ENCODE data around the gene GPR146. TPM values are rescaled to one million over a fixed set of nuclear protein-coding genes. Genes with fewer than 3 reads are reported as not detected.
"Not testable (repeated sequence)": the region's sequence is repeated elsewhere in the genome, so short reads cannot be mapped to it uniquely, and the experiment has no call there.

GPR146 gene
- polyA plus RNA-seq, 1 donor = 4.0 TPM

- no peaks in the 10 kb centered on the region for H3K36me3 ChIP-seq (ENCODE audit: control insufficient read depth, insufficient read depth, low read length)
- 100% methylated on average over 6 of the region's 20 CpGs for WGBS (ENCODE audit: insufficient coverage, low lambda C conversion rate)
- DNase-seq = no peak
- no peak overlapping the region for H3K27ac ChIP-seq (ENCODE audit: low read length)
- H3K4me3 ChIP-seq (ENCODE audit: low read length) = no peak overlapping the region
- H3K27me3 ChIP-seq (ENCODE audit: control insufficient read depth, insufficient read depth, low read length) = no peaks in the 10 kb centered on the region
- peaks cover 14% of the 10 kb centered on the region for H3K9me3 ChIP-seq (ENCODE audit: control insufficient read depth, low read depth, low read length)
- H3K4me1 ChIP-seq (ENCODE audit: control insufficient read depth, insufficient read depth, low read length) = peaks cover 10% of the 10 kb centered on the region
Observed at GRCh38 chr7:1033546-1034145, 10.7 kb upstream of the GPR146 start.

DNA sequence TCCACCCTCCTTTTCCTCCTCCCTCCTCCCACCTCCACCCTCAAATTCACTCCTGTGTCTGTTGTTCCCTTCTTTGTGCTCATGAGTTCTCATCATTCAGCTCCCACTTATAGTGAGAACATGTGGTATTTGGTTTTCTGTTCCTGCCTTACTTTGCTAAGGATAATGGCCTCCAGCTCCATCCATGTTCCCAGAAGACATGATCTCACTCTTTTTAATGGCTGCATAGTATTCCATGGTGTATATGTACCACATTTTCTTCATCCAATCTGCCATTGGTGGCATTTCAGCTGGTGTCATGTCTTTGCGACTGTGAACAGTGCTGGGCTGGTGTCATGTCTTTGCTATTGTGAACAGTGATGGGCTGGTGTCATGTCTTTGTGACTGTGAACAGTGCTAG, 9.6 kb upstream of the GPR146 start:
- not testable (repeated sequence) for DNase-seq
- no CpG with 5 or more reads among the region's 1 CpG for WGBS (ENCODE audit: insufficient coverage, low lambda C conversion rate)

GRCh38 chr7:1036164-1036928, 8.0 kb upstream of the GPR146 start:
- not testable (repeated sequence) for H3K27me3 ChIP-seq (ENCODE audit: control insufficient read depth, insufficient read depth, low read length); H3K4me1 ChIP-seq (ENCODE audit: control insufficient read depth, insufficient read depth, low read length); H3K27ac ChIP-seq (ENCODE audit: low read length); DNase-seq; H3K36me3 ChIP-seq (ENCODE audit: control insufficient read depth, insufficient read depth, low read length); H3K4me3 ChIP-seq (ENCODE audit: low read length)
- WGBS (ENCODE audit: insufficient coverage, low lambda C conversion rate) = 100% methylated on average over 1 of the region's 40 CpGs
- H3K9me3 ChIP-seq (ENCODE audit: control insufficient read depth, low read depth, low read length) = peaks cover 10% of the 10 kb centered on the region

More for the DNA sequence above, 9.6 kb upstream of the GPR146 start:
- H3K4me3 ChIP-seq (ENCODE audit: low read length); H3K36me3 ChIP-seq (ENCODE audit: control insufficient read depth, insufficient read depth, low read length); H3K27ac ChIP-seq (ENCODE audit: low read length); H3K4me1 ChIP-seq (ENCODE audit: control insufficient read depth, insufficient read depth, low read length); H3K27me3 ChIP-seq (ENCODE audit: control insufficient read depth, insufficient read depth, low read length): not testable (repeated sequence)
- H3K9me3 ChIP-seq (ENCODE audit: control insufficient read depth, low read depth, low read length) = peaks cover 10% of the 10 kb centered on the region

DNA sequence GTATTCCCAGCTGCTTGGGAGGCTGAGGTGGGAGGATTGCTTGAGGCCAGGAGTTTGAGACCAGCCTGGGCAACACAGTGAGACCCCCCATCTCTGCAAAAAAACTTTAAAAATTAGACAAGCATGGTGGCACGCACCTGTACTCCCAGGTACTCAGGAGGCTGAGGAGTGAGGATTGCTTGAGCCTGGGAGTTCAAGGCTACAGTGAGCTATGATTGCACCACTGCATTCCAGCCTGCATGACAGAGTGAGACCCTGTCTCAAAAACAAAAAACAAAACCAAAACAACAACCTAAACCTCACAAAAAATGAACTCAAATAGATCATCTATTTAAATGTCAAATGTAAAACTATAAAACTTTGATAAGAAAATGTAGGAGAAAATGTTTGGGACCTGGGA, 4.1 kb upstream of the GPR146 start:
- no CpG with 5 or more reads among the region's 1 CpG for WGBS (ENCODE audit: insufficient coverage, low lambda C conversion rate)
- H3K27ac ChIP-seq (ENCODE audit: low read length); DNase-seq; H3K4me3 ChIP-seq (ENCODE audit: low read length); H3K36me3 ChIP-seq (ENCODE audit: control insufficient read depth, insufficient read depth, low read length); H3K27me3 ChIP-seq (ENCODE audit: control insufficient read depth, insufficient read depth, low read length): not testable (repeated sequence)
- Histone ChIP-seq H3K4me1 (ENCODE audit: control insufficient read depth, insufficient read depth, low read length) (peaks cover 18% of the 10 kb centered on the region), H3K9me3 (ENCODE audit: control insufficient read depth, low read depth, low read length) (peaks cover 10% of the 10 kb centered on the region)

GRCh38 chr7:1040790-1041189, 3.6 kb upstream of the GPR146 start:
- DNase-seq = peak; percentile 50 to 53
- H3K4me1 ChIP-seq (ENCODE audit: control insufficient read depth, insufficient read depth, low read length) = peaks cover 24% of the 10 kb centered on the region
- no CpG with 5 or more reads among the region's 16 CpGs for WGBS (ENCODE audit: insufficient coverage, low lambda C conversion rate)
- peaks cover 6% of the 10 kb centered on the region for H3K9me3 ChIP-seq (ENCODE audit: control insufficient read depth, low read depth, low read length)
- H3K36me3 ChIP-seq (ENCODE audit: control insufficient read depth, insufficient read depth, low read length) = no peaks in the 10 kb centered on the region
- H3K27me3 ChIP-seq (ENCODE audit: control insufficient read depth, insufficient read depth, low read length) = no peaks in the 10 kb centered on the region
- no peak overlapping the region for H3K4me3 ChIP-seq (ENCODE audit: low read length)
- no peak overlapping the region for H3K27ac ChIP-seq (ENCODE audit: low read length)

DNA sequence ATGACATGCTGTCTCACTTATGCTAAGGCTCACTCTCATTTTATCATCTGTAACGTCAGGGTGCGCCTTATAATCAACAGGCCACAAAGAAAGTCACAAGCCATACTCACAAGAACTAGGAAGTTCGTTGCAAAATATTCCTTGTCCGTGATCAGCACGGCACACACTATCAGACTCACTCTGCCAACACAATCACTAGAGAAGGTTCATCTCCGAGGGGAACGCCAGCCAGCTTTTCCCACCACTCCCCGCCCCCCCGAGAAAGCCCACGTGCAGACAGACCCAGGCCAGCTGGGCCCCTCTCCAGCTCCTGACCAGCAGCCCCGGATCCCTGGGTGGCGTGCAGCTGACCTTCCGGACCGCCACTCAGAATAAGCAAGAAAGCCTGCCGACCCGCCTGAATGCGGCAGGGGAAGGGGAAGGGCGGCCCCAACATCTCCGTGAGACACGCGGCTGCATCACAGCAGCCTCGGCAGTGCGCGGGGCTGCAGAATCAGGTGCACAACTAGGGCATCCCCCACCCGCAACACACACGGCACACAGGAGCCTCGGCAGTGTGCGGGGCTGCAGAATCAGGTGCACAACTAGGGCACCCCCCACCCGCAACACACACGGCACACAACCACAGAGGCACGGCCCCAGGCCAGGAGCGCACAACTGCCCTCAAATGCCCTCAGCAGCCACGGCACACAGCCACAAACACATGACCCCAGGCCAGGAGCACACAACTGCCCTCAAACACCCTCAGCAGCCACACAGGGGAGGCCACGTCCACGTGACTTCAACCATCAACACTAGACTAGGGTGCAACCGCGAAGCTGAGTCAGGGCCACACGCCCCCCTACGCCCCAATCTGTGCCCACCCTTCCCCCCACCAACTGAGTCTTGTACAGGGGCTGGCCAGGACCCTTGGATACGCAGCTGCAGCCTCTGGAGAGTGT, 2.5 kb upstream of the GPR146 start:
- no peak overlapping the region for H3K27ac ChIP-seq (ENCODE audit: low read length)
- no peaks in the 10 kb centered on the region for H3K36me3 ChIP-seq (ENCODE audit: control insufficient read depth, insufficient read depth, low read length)
- H3K27me3 ChIP-seq (ENCODE audit: control insufficient read depth, insufficient read depth, low read length) = no peaks in the 10 kb centered on the region
- H3K4me1 ChIP-seq (ENCODE audit: control insufficient read depth, insufficient read depth, low read length) = peaks cover 34% of the 10 kb centered on the region
- WGBS (ENCODE audit: insufficient coverage, low lambda C conversion rate) = no CpG with 5 or more reads among the region's 40 CpGs
- no peaks in the 10 kb centered on the region for H3K9me3 ChIP-seq (ENCODE audit: control insufficient read depth, low read depth, low read length)
- no peak for DNase-seq
- no peak overlapping the region for H3K4me3 ChIP-seq (ENCODE audit: low read length)

DNA sequence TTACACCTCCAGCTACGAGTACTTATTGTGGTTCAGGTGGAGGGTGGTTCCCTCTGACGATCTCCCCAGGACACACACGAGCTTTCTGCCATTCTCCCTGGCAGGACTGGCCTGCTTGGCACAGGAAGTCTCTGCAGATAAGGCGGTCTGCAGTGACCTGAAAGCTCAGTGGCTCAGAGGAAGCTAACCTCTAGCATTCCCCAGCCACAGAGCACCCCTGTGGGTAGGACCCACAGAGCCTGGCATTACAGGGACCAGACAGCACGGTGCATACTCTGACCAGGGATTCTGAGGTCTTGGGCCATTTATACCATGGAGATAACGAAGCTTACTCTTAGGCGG, 1.9 kb upstream of the GPR146 start:
- H3K4me1 ChIP-seq (ENCODE audit: control insufficient read depth, insufficient read depth, low read length) = peaks cover 39% of the 10 kb centered on the region
- no peak for DNase-seq
- no CpG with 5 or more reads among the region's 7 CpGs for WGBS (ENCODE audit: insufficient coverage, low lambda C conversion rate)
- no peaks in the 10 kb centered on the region for H3K27me3 ChIP-seq (ENCODE audit: control insufficient read depth, insufficient read depth, low read length)
- no peak overlapping the region for H3K27ac ChIP-seq (ENCODE audit: low read length)
- H3K9me3 ChIP-seq (ENCODE audit: control insufficient read depth, low read depth, low read length) = no peaks in the 10 kb centered on the region
- H3K36me3 ChIP-seq (ENCODE audit: control insufficient read depth, insufficient read depth, low read length) = no peaks in the 10 kb centered on the region
- no peak overlapping the region for H3K4me3 ChIP-seq (ENCODE audit: low read length)

DNA sequence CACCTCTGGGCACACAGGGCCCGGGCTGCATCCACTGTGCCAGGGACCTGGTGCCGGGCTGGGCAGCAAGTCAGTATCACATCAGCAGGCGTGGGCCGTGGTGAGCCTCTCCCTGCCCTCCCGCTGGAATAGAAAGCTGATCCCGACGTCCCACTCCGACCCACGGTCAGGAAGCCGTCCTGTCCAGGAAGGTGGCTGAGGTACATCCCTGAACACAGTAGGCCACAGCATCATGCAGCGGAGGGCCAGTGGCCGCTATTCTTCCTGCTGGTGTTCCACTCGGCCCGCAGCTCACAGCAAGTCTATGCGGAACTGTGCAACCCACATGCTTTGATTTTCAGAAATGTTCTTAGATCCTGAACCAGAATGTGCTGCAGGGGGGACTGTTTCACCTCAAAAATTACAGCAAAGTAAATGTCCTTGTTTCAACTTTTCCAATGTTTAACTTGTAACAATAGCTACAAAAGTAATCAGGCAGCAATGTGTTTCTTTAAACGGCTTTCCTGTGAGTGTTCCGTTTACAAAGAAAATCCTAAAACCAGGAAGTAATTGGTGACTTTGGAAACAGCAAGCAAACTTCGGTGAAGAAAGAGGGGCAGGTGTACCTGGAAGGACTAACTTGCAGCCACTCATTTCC, 676 bp upstream of the GPR146 start:
- H3K27ac ChIP-seq (ENCODE audit: low read length) = peak overlapping the region; percentile 85
- H3K27me3 ChIP-seq (ENCODE audit: control insufficient read depth, insufficient read depth, low read length) = no peaks in the 10 kb centered on the region
- 0% methylated on average over 1 of the region's 18 CpGs for WGBS (ENCODE audit: insufficient coverage, low lambda C conversion rate)
- no peaks in the 10 kb centered on the region for H3K36me3 ChIP-seq (ENCODE audit: control insufficient read depth, insufficient read depth, low read length)
- no peaks in the 10 kb centered on the region for H3K9me3 ChIP-seq (ENCODE audit: control insufficient read depth, low read depth, low read length)
- no peak for DNase-seq
- H3K4me1 ChIP-seq (ENCODE audit: control insufficient read depth, insufficient read depth, low read length) = peaks cover 39% of the 10 kb centered on the region
- H3K4me3 ChIP-seq (ENCODE audit: low read length) = peak overlapping the region; percentile 42

GRCh38 chr7:1045069-1046063, 1.0 kb downstream of the GPR146 start:
- Histone ChIP-seq H3K4me1 (ENCODE audit: control insufficient read depth, insufficient read depth, low read length) (peaks cover 39% of the 10 kb centered on the region), H3K36me3 (ENCODE audit: control insufficient read depth, insufficient read depth, low read length) (no peaks in the 10 kb centered on the region), H3K9me3 (ENCODE audit: control insufficient read depth, low read depth, low read length) (no peaks in the 10 kb centered on the region), H3K27me3 (ENCODE audit: control insufficient read depth, insufficient read depth, low read length) (no peaks in the 10 kb centered on the region), H3K27ac (ENCODE audit: low read length) (peak overlapping the region; percentile 52), H3K4me3 (ENCODE audit: low read length) (peak overlapping the region; percentile 51)
- peak in 1 of 2 donors; percentile 68 for DNase-seq
- WGBS (ENCODE audit: insufficient coverage, low lambda C conversion rate) = 80% methylated on average over 1 of the region's 21 CpGs

Measured in large intestine (tissue), 3 donors.